ENCODE measurements around the gene FDX2. TPM values are rescaled to one million over a fixed set of nuclear protein-coding genes. Genes with fewer than 3 reads are reported as not detected.

Gene FDX2
- total and polyA plus RNA-seq, 2 of the 8 experiments (the other 6 are each of a cell fraction or from before 2014, with no cell fraction given) = 27.0 to 64.4 TPM

GRCh38 chr19:10327793-10328192, 12.0 kb upstream of the FDX2 start:
- Histone ChIP-seq H3K79me2 (ENCODE audit: control insufficient read depth in 1 of 2, insufficient read depth in 2 of 2, low read length in 2 of 2) (peaks cover 5 to 22% of the 10 kb centered on the region in 2 experiments), H3K9me3 (ENCODE audit: insufficient read depth in 2 of 2, low read depth in 1 of 2, low read length in 1 of 2) (no peaks in the 10 kb centered on the region), H2BK5ac (ENCODE audit: low read depth, low read length) (no peak overlapping the region)

More at GRCh38 chr19:10327793-10328192, 12.0 kb upstream of the FDX2 start:
- FAIRE-seq = no peak
- H3K79me1 ChIP-seq (ENCODE audit: low read depth, low read length) = peaks cover 7% of the 10 kb centered on the region
- no peak overlapping the region for H3K9ac ChIP-seq (replicated peaks in 1 of 4; ENCODE audit: extremely low read depth in 1 of 4, low read depth in 3 of 4, low read length in 3 of 4)
- H2BK120ac ChIP-seq (replicated peaks; ENCODE audit: low read depth, low read length) = no peak overlapping the region
- no peak overlapping the region for H2BK12ac ChIP-seq (ENCODE audit: low read depth, low read length)
- H4K91ac ChIP-seq (replicated peaks; ENCODE audit: insufficient read length, low read length) = no peak overlapping the region
- H2BK20ac ChIP-seq (ENCODE audit: low read length) = no peak overlapping the region
- POLR2A ChIA-PET (ENCODE audit: partially characterized antibody) = interaction anchor here (1.0 kb wide), 1 partner anchor 11 kb away, joined by 3 read pairs; the partner anchor contains the start of gene FDX2
- H3K23ac ChIP-seq (ENCODE audit: insufficient read length) = no peak overlapping the region
- peaks cover 9 to 22% of the 10 kb centered on the region in 2 experiments for H4K20me1 ChIP-seq (replicated peaks in 1 of 2; ENCODE audit: control insufficient read depth in 1 of 2, insufficient read depth in 2 of 2, low read length in 2 of 2)
- H2AK5ac ChIP-seq (ENCODE audit: low read depth, low read length) = no peak overlapping the region
- H3K23me2 ChIP-seq (ENCODE audit: low read depth, low read length) = no peaks in the 10 kb centered on the region; the same call in 1 of the 2 replicates
- peaks cover 0 to 4% (median 3%) of the 10 kb centered on the region in 4 experiments; a peak in 4 of 7 replicates for H3K4me1 ChIP-seq (replicated peaks in 1 of 4; ENCODE audit: control insufficient read depth in 3 of 4, insufficient read depth in 4 of 4, low read length in 3 of 4)
- CTCF ChIA-PET (ENCODE audit: partially characterized antibody) = interaction anchor here (1.0 kb wide), 1 partner anchor 61 kb away, joined by 4 read pairs; no protein-coding TSS in a partner anchor
- H3K27me3 ChIP-seq (replicated peaks in 1 of 4; ENCODE audit: control insufficient read depth in 3 of 4, extremely low read depth in 1 of 4, insufficient read depth in 3 of 4, low read length in 3 of 4) = no peaks in the 10 kb centered on the region
- no peak overlapping the region for H3K14ac ChIP-seq (ENCODE audit: insufficient read length)
- H3K27ac ChIP-seq (ENCODE audit: low read depth, low read length) = no peak overlapping the region
- no peak for DNase-seq (ENCODE audit: low read depth in 1 of 2, low spot score in 2 of 2)
- H3K36me3 ChIP-seq (ENCODE audit: control insufficient read depth in 2 of 4, insufficient read depth in 4 of 4, low read length in 3 of 4) = peaks cover 33 to 65% (median 53%) of the 10 kb centered on the region in 4 experiments
- H3K4me3 ChIP-seq (ENCODE audit: extremely low read depth in 1 of 4, insufficient read depth in 2 of 4, low read depth in 3 of 4, low read length in 4 of 4) = no peak overlapping the region
- H2AFZ ChIP-seq (ENCODE audit: low read length) = no peak overlapping the region
- H4K8ac ChIP-seq (ENCODE audit: extremely low read depth, insufficient read depth, low read length) = no peak overlapping the region
- H2BK15ac ChIP-seq (ENCODE audit: low read length) = no peak overlapping the region
- WGBS, 2 experiments (ENCODE audit: extremely low coverage in 1 of 2, insufficient coverage in 1 of 2, insufficient read length in 1 of 2, insufficient replicate concordance in 2 of 2, low coverage in 1 of 2, low lambda C conversion rate in 2 of 2, missing lambda C conversion rate in 1 of 2) = 85% methylated on average over 7 of the region's 7 CpGs; no CpG with 5 or more reads in 1 of the 2 experiments
- H3K4ac ChIP-seq (replicated peaks; ENCODE audit: insufficient read length, low read depth, low read length) = no peak overlapping the region
- no peak overlapping the region for H3K4me2 ChIP-seq (ENCODE audit: insufficient read depth in 1 of 2, low read depth in 2 of 2, low read length in 2 of 2)
- H3K18ac ChIP-seq (ENCODE audit: extremely low read depth, low read length) = no peak overlapping the region
- no peak overlapping the region for H4K5ac ChIP-seq (ENCODE audit: insufficient read length, low read depth, low read length)
- TF ChIP-seq RNF2 (IDR thresholded peaks at IDR 0.05; ENCODE audit: borderline replicate concordance, low read depth, low read length, missing control alignments, poor library complexity, severe bottlenecking) (no peak), JUN (IDR thresholded peaks at IDR 0.05; ENCODE audit: low read depth, low read length) (no peak)
- no peak overlapping the region for H3K56ac ChIP-seq (replicated peaks; ENCODE audit: insufficient read length, low read depth, low read length)
